A549 (cell line): Measurements from ENCODE around the gene NTRK3.

Experiments
- KDM1A ChIP-seq: fragments of 200-600 bp; sonication (generic); IDR thresholded peaks from 2 replicates; pipeline ENCODE4 v1.6.1; 2016; ENCODE audit warnings: low read depth, mild to moderate bottlenecking
- POLR2A ChIP-seq: IDR thresholded peaks from 2 replicates; pipeline ENCODE4 v1.6.1; 2012; ENCODE audit warnings: mild to moderate bottlenecking, low read length
- RAD21 ChIP-seq, 2 experiments: fragments of >200 bp in 1 of 2; sonication (Bioruptor Twin) in 1 of 2; formaldehyde crosslinking in 1 of 2; IDR thresholded peaks in 1 of 2; conservative IDR thresholded peaks in 1 of 2; 2 replicates in 1 of 2; 3 replicates in 1 of 2; pipeline ENCODE4 v1.6.1; 2012 to 2018; ENCODE audit warnings: inconsistent platforms in 1 of 2
- ZNF302 ChIP-seq: fragments of 250-450 bp; sonication (Bioruptor Pico); IDR thresholded peaks from 2 replicates; pipeline ENCODE4 v1.9.0; 2021; ENCODE audit warnings: inconsistent platforms, mild to moderate bottlenecking, moderate library complexity
- TF ChIP-seq, protein P1 (sequence below): fragments of >200 bp; sonication (Bioruptor Twin); formaldehyde crosslinking; IDR thresholded peaks from 3 replicates; pipeline ENCODE4 v1.5.1; 2016
- TF ChIP-seq, protein P2 (sequence below): IDR thresholded peaks from 2 replicates; pipeline ENCODE4 v1.6.1; 2012
- TF ChIP-seq, protein P3 (sequence below): fragments of 450-650 bp; IDR thresholded peaks from 2 replicates; pipeline ENCODE4 v1.6.1; 2014; ENCODE audit warnings: antibody characterized with exemption

DNA sequence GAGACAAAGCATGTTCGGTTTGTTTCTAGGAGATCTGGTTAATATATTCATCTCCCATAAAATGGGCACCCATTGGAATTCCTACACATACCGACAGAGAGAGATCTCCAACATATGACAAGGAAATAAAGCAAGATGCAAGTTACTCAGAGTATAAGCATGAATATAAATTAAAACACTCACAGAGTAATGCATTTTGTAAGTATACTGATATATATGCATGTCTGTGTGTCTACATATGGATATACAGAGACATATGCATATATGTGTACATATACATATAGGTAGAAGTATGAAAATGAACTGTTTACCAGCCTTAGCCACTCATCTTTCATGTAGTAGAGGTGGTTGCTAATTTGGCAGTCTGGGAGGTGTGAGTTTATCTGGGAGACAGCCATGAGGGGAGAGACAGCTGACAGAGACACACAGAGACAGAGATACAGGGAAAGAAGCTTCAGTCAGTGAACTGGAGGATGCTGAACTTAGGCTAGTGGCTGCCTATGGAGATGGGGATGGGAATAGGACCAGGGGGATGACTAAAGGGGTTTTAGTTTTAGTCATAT, 134.5 kb downstream of the NTRK3 start:
- TF ChIP-seq, protein P1, sequence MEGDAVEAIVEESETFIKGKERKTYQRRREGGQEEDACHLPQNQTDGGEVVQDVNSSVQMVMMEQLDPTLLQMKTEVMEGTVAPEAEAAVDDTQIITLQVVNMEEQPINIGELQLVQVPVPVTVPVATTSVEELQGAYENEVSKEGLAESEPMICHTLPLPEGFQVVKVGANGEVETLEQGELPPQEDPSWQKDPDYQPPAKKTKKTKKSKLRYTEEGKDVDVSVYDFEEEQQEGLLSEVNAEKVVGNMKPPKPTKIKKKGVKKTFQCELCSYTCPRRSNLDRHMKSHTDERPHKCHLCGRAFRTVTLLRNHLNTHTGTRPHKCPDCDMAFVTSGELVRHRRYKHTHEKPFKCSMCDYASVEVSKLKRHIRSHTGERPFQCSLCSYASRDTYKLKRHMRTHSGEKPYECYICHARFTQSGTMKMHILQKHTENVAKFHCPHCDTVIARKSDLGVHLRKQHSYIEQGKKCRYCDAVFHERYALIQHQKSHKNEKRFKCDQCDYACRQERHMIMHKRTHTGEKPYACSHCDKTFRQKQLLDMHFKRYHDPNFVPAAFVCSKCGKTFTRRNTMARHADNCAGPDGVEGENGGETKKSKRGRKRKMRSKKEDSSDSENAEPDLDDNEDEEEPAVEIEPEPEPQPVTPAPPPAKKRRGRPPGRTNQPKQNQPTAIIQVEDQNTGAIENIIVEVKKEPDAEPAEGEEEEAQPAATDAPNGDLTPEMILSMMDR, result no peak
- TF ChIP-seq, protein P2, sequence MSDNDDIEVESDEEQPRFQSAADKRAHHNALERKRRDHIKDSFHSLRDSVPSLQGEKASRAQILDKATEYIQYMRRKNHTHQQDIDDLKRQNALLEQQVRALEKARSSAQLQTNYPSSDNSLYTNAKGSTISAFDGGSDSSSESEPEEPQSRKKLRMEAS, result no peak
- TF ChIP-seq ZNF302 (CRISPR knock-in tag) (no peak), RAD21 (conservative IDR thresholded peaks at IDR 0.05 in 1 of 2, IDR thresholded peaks at IDR 0.05 in 1 of 2) (no peak), POLR2A (no peak), KDM1A (no peak)
- TF ChIP-seq, protein P3, sequence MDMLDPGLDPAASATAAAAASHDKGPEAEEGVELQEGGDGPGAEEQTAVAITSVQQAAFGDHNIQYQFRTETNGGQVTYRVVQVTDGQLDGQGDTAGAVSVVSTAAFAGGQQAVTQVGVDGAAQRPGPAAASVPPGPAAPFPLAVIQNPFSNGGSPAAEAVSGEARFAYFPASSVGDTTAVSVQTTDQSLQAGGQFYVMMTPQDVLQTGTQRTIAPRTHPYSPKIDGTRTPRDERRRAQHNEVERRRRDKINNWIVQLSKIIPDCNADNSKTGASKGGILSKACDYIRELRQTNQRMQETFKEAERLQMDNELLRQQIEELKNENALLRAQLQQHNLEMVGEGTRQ, result no peak
